GM19351 (cell line): ENCODE results near the gene SOS1.
"Not testable (repeated sequence)": the region's sequence is repeated elsewhere in the genome, so short reads cannot be mapped to it uniquely, and the experiment has no call there.

ENCODE experiments used
- ATAC-seq: cut with Tn5 transposase; IDR thresholded peaks from one replicate; pipeline ENCODE4 v1.9.1; 2021; ENCODE audit warnings: mild to moderate bottlenecking, moderate library complexity; ENCODE audit not compliant: unreplicated experiment

SOS1 gene

GRCh38 chr2:39107724-39108273 is 13.1 kb downstream of the SOS1 start:
- no peak for ATAC-seq

- ATAC-seq: no peak
These were observed 13.7 kb downstream of the SOS1 start for GRCh38 chr2:39107156-39107555.

- ATAC-seq: peak; percentile 81
These were observed 20.8 kb downstream of the SOS1 start for GRCh38 chr2:39099870-39100728.

GRCh38 chr2:39099310-39099869 is 21.5 kb downstream of the SOS1 start:
- ATAC-seq: no peak

- no peak for ATAC-seq
These were observed 25.2 kb downstream of the SOS1 start for GRCh38 chr2:39095624-39096023.

GRCh38 chr2:39094717-39095363 is 26.0 kb downstream of the SOS1 start:
- ATAC-seq: peak; percentile 78

GRCh38 chr2:39093218-39093898 is 27.5 kb downstream of the SOS1 start:
- peak; percentile 52 for ATAC-seq

GRCh38 chr2:39091543-39091942 is 29.3 kb downstream of the SOS1 start:
- no peak for ATAC-seq

GRCh38 chr2:39091063-39091462 is 29.8 kb downstream of the SOS1 start:
- ATAC-seq: no peak

- no peak for ATAC-seq
These were observed 40.7 kb downstream of the SOS1 start for GRCh38 chr2:39080152-39080551.

- no peak for ATAC-seq
These were observed 50.9 kb downstream of the SOS1 start for GRCh38 chr2:39069890-39070465.

- no peak for ATAC-seq
These were observed 51.7 kb downstream of the SOS1 start for GRCh38 chr2:39069136-39069515.

GRCh38 chr2:39068299-39069135 is 52.3 kb downstream of the SOS1 start:
- ATAC-seq: no peak

GRCh38 chr2:39065616-39066015 is 55.2 kb downstream of the SOS1 start:
- ATAC-seq: no peak

- ATAC-seq: no peak
These were observed 58.5 kb downstream of the SOS1 start for GRCh38 chr2:39062320-39062719.

GRCh38 chr2:39061280-39061679 is 59.6 kb downstream of the SOS1 start:
- no peak for ATAC-seq

GRCh38 chr2:39059366-39059952 is 61.4 kb downstream of the SOS1 start:
- no peak for ATAC-seq

- ATAC-seq: no peak
These were observed 62.8 kb downstream of the SOS1 start for GRCh38 chr2:39058101-39058500.

- ATAC-seq: not testable (repeated sequence)
These were observed 68.2 kb downstream of the SOS1 start for GRCh38 chr2:39052665-39053064.

- no peak for ATAC-seq
These were observed 70.7 kb downstream of the SOS1 start for GRCh38 chr2:39050109-39050508.
